NCI-H187 (cell line): ENCODE results near the gene DDIAS.
"Not testable (repeated sequence)": the region's sequence is repeated elsewhere in the genome, so short reads cannot be mapped to it uniquely, and the experiment has no call there.

Experiments used
- DNase-seq, 2 experiments: peaks; one replicate each; lab custom pipeline; 2025; lab: John Stamatoyannopoulos, UW

The DDIAS gene

GRCh38 chr11:82927264-82927880, 25.8 kb downstream of the DDIAS start:
- no peak for DNase-seq

- DNase-seq = no peak
Measured at GRCh38 chr11:82929121-82929520, 27.6 kb downstream of the DDIAS start.

GRCh38 chr11:82930229-82930628, 28.7 kb downstream of the DDIAS start:
- no peak for DNase-seq

- no peak for DNase-seq
Measured at GRCh38 chr11:82930734-82931133, 29.2 kb downstream of the DDIAS start.

- DNase-seq = no peak
Measured at GRCh38 chr11:82932564-82932963, 31.0 kb downstream of the DDIAS start.

- no peak for DNase-seq
Measured at GRCh38 chr11:82936261-82936660, 34.7 kb downstream of the DDIAS start.

- no peak for DNase-seq
Measured at GRCh38 chr11:82937554-82937953, 36.0 kb downstream of the DDIAS start.

- no peak for DNase-seq
Measured at GRCh38 chr11:82939456-82939855, 37.9 kb downstream of the DDIAS start.

- DNase-seq = no peak
Measured at GRCh38 chr11:82942376-82942775, 40.8 kb downstream of the DDIAS start.

GRCh38 chr11:82943430-82943829, 41.9 kb downstream of the DDIAS start:
- DNase-seq = not testable (repeated sequence)

- DNase-seq = no peak
Measured at GRCh38 chr11:82944198-82944597, 42.7 kb downstream of the DDIAS start.

- not testable (repeated sequence) for DNase-seq
Measured at GRCh38 chr11:82945041-82945440, 43.5 kb downstream of the DDIAS start.

- DNase-seq = no peak
Measured at GRCh38 chr11:82945682-82946081, 44.1 kb downstream of the DDIAS start.

GRCh38 chr11:82949352-82949751, 47.8 kb downstream of the DDIAS start:
- no peak for DNase-seq

- not testable (repeated sequence) for DNase-seq
Measured at GRCh38 chr11:82950502-82950901, 49.0 kb downstream of the DDIAS start.

- DNase-seq = peak; percentile 44 to 48
Measured at GRCh38 chr11:82955736-82956453, 54.4 kb downstream of the DDIAS start.

- no peak for DNase-seq
Measured at GRCh38 chr11:82959987-82960778, 58.6 kb downstream of the DDIAS start.

GRCh38 chr11:82960779-82961143, 59.2 kb downstream of the DDIAS start:
- DNase-seq = no peak

GRCh38 chr11:82962021-82962420, 60.5 kb downstream of the DDIAS start:
- not testable (repeated sequence) for DNase-seq

- DNase-seq = no peak
Measured at GRCh38 chr11:82967381-82967780, 65.8 kb downstream of the DDIAS start.

GRCh38 chr11:82969811-82970210, 68.3 kb downstream of the DDIAS start:
- DNase-seq = no peak

- DNase-seq = not testable (repeated sequence)
Measured at GRCh38 chr11:82970507-82971083, 69.1 kb downstream of the DDIAS start.

GRCh38 chr11:82971519-82971946, 70.0 kb downstream of the DDIAS start:
- DNase-seq = not testable (repeated sequence)
